Adrenal gland (tissue), 12 donors: ENCODE measurements around the gene GLCE. TPM values are rescaled to one million over a fixed set of nuclear protein-coding genes. Genes with fewer than 3 reads are reported as not detected.

Source experiments
- DNase-seq, 7 donors: peaks; one replicate each; pipeline ENCODE4 v3.0.0-alpha.2; 2019 to 2020
- H3K27ac ChIP-seq, 5 donors: fragments of 200-600 bp; sonication (generic) in 4 of 5; 1 replicate in 3 of 5; 2 replicates in 2 of 5; pipeline versions ENCODE4 v1.5.1 to v1.8.0; 2016 to 2020; ENCODE audit warnings: mild to moderate bottlenecking in 1 of 5
- H3K27me3 ChIP-seq: fragments of 200-600 bp; 2 replicates; pipeline ENCODE4 v1.8.0; 2021
- H3K36me3 ChIP-seq, 2 donors: fragments of 200-600 bp; replicated peaks in 1 of 2; 1 replicate in 1 of 2; 2 replicates in 1 of 2; pipeline versions ENCODE4 v1.5.1 to v1.8.0; 2018 to 2022
- H3K4me1 ChIP-seq, 2 donors: fragments of 200-600 bp; replicated peaks in 1 of 2; 1 replicate in 1 of 2; 2 replicates in 1 of 2; pipeline versions ENCODE4 v1.5.1 to v1.8.0; 2018 to 2021
- H3K4me3 ChIP-seq, 4 donors: fragments of 200-600 bp; sonication (generic) in 3 of 4; one replicate each; pipeline ENCODE4 v1.5.1; 2016 to 2018
- H3K9me3 ChIP-seq, 3 donors: fragments of 200-600 bp; sonication (generic) in 1 of 3; replicated peaks in 1 of 3; 1 replicate in 2 of 3; 2 replicates in 1 of 3; pipeline versions ENCODE4 v1.5.1 to v1.8.0; 2016 to 2021
- CTCF ChIP-seq, 6 experiments: fragments of 450-650 bp in 4 of 6; fragments of 200-600 bp in 2 of 6; sonication (generic) in 1 of 6; IDR thresholded peaks; 1 replicate in 5 of 6; 2 replicates in 1 of 6; pipeline versions ENCODE4 v1.5.1 to v1.8.0; 2016 to 2021; ENCODE audit warnings: antibody characterized with exemption in 6 of 6, mild to moderate bottlenecking in 2 of 6, moderate library complexity in 1 of 6
- POLR2A ChIP-seq, 2 donors: fragments of 450-650 bp; IDR thresholded peaks; one replicate each; pipeline ENCODE4 v1.6.1; 2017; ENCODE audit warnings: antibody characterized with exemption in 2 of 2, mild to moderate bottlenecking in 2 of 2, moderate library complexity in 1 of 2
- WGBS, 4 donors: extraction: QIAGEN DNeasy Blood & Tissue Kit in 2 of 4; methylation state at CpG; one replicate each; pipeline versions ENCODE4 v1.1.5 to v1.1.7; 2013 to 2017; 5-methylcytosine and 5-hydroxymethylcytosine counted together
- intact Hi-C, 2 donors: fragments of 100-400 bp; cut with DNase I; formaldehyde crosslinking; loops; one replicate each; pipeline versions ENCODE4 v1.14.1 to v1.15.0; 2022 to 2023
- polyA plus RNA-seq, 3 donors: library from polyadenylated mRNA; stranded (reverse); fragments of 200-250 nt in 2 of 3; fragments of 350-450 nt in 1 of 3; fragmentation: Illumina TruSeq in 1 of 3; extraction: RNeasy Lipid Tissue Mini Kit (QIAGEN cat#74804) in 1 of 3; gene quantifications; one replicate each; pipeline ENCODE4 v1.2.3, GENCODE V29; 2013 to 2014
- total RNA-seq, 9 donors: library from RNA; depleted of rRNA in 4 of 9; stranded (reverse); fragments of >200 nt in 4 of 9; fragments of 120-200 nt in 1 of 9; fragmentation: NEBNext Ultra II Directional in 1 of 9; extraction: Animal tissue kit (Norgen Biotek cat#: 25700) in 1 of 9; gene quantifications; one replicate each; pipeline versions ENCODE4 v1.1.0 to v1.2.4, GENCODE V29; 2013 to 2023
- donor health status: healthy with polysubstance abuse.
- donor health status: Bipolar disorder and iron deficiency.
- donor health status: DM: yes; HTN: yes; CAD: no.
- donor health status: DM: no; HTN: no; CAD: no.
- donor health status: DM: no; HTN: no; CAD: no.
- donor health status: DM: yes; HTN: yes; CAD: no.

GLCE gene
- total and polyA plus RNA-seq, 12 donors: 9.3 to 48.4 (median 28.1) TPM

- peaks cover 4 to 7% of the 10 kb centered on the region in 2 donors for H3K4me1 ChIP-seq
- H3K9me3 ChIP-seq: no peaks in the 10 kb centered on the region
- no peak overlapping the region for H3K4me3 ChIP-seq
- TF ChIP-seq CTCF (IDR thresholded peaks at IDR 0.05) (no peak), POLR2A (IDR thresholded peaks at IDR 0.05) (no peak)
- H3K36me3 ChIP-seq: no peaks in the 10 kb centered on the region
- H3K27me3 ChIP-seq: no peaks in the 10 kb centered on the region
- WGBS, 4 donors: 72 to 81% (median 74%) methylated on average over 4 of the region's 4 CpGs
- intact Hi-C loops: no loop called here
- no peak for DNase-seq
- H3K27ac ChIP-seq: no peak overlapping the region
These were observed 114.7 kb downstream of the GLCE start for GRCh38 chr15:69275074-69275670.

- no peak overlapping the region for H3K27ac ChIP-seq
- intact Hi-C loops: no loop called here
- no peak for DNase-seq
- no peaks in the 10 kb centered on the region for H3K27me3 ChIP-seq
- no peaks in the 10 kb centered on the region for H3K9me3 ChIP-seq
- no peak overlapping the region for H3K4me3 ChIP-seq
- WGBS, 4 donors: 47 to 60% (median 52%) methylated on average over 9 of the region's 9 CpGs
- no peaks in the 10 kb centered on the region for H3K36me3 ChIP-seq
- peaks cover 4 to 7% of the 10 kb centered on the region in 2 donors for H3K4me1 ChIP-seq
- TF ChIP-seq POLR2A (IDR thresholded peaks at IDR 0.05): no peak
- no peak for TF ChIP-seq CTCF (IDR thresholded peaks at IDR 0.05)
These were observed 115.6 kb downstream of the GLCE start for GRCh38 chr15:69275933-69276560.

GRCh38 chr15:69277316-69277715 lies 116.9 kb downstream of the GLCE start:
- Histone ChIP-seq H3K4me3 (no peak overlapping the region), H3K9me3 (no peaks in the 10 kb centered on the region), H3K36me3 (no peaks in the 10 kb centered on the region), H3K4me1 (peaks cover 4 to 7% of the 10 kb centered on the region in 2 donors), H3K27ac (no peak overlapping the region), H3K27me3 (no peaks in the 10 kb centered on the region)
- no peak for DNase-seq
- TF ChIP-seq POLR2A (IDR thresholded peaks at IDR 0.05): no peak
- WGBS, 4 donors: 85 to 89% (median 88%) methylated on average over 9 of the region's 9 CpGs
- intact Hi-C loops: no loop called here

GRCh38 chr15:69279636-69280035 lies 119.2 kb downstream of the GLCE start:
- peaks cover 7 to 11% of the 10 kb centered on the region in 2 donors for H3K4me1 ChIP-seq
- WGBS, 4 donors: 93 to 98% (median 96%) methylated on average over 7 of the region's 7 CpGs
- no peaks in the 10 kb centered on the region for H3K27me3 ChIP-seq
- H3K4me3 ChIP-seq: no peak overlapping the region
- intact Hi-C loops: no loop called here
- H3K27ac ChIP-seq: no peak overlapping the region
- no peaks in the 10 kb centered on the region for H3K9me3 ChIP-seq
- no peaks in the 10 kb centered on the region for H3K36me3 ChIP-seq
- DNase-seq: no peak
- no peak for TF ChIP-seq CTCF (IDR thresholded peaks at IDR 0.05)
- TF ChIP-seq POLR2A (IDR thresholded peaks at IDR 0.05): no peak

GRCh38 chr15:69280783-69281182 lies 120.3 kb downstream of the GLCE start:
- no peak overlapping the region for H3K4me3 ChIP-seq
- H3K9me3 ChIP-seq: no peaks in the 10 kb centered on the region
- no peak for TF ChIP-seq POLR2A (IDR thresholded peaks at IDR 0.05)
- no peak for TF ChIP-seq CTCF (IDR thresholded peaks at IDR 0.05)
- intact Hi-C loops: no loop called here
- peaks cover 5 to 11% of the 10 kb centered on the region in 2 donors for H3K4me1 ChIP-seq
- H3K27me3 ChIP-seq: no peaks in the 10 kb centered on the region
- no peaks in the 10 kb centered on the region for H3K36me3 ChIP-seq
- no peak overlapping the region for H3K27ac ChIP-seq
- no peak for DNase-seq
- 63 to 76% (median 72%) methylated on average over 5 of the region's 5 CpGs for WGBS, 4 donors
